Small intestine (tissue), 7 donors: ENCODE results near the gene DIRAS1. TPM values are rescaled to one million over a fixed set of nuclear protein-coding genes. Genes with fewer than 3 reads are reported as not detected.

Experiments
- DNase-seq, 2 donors: peaks; one replicate each; pipeline versions ENCODE4 v3.0.0 to v3.0.0-alpha.2; 2013
- FAIRE-seq: peaks from 2 replicates; lab custom pipeline; 2012; peaks lifted over from hg19 to GRCh38; lab: Jason Lieb, UNC
- H3K27ac ChIP-seq, 3 donors: one replicate each; pipeline ENCODE4 v1.5.1; 2013; ENCODE audit warnings: low read length in 2 of 3, mild to moderate bottlenecking in 2 of 3, control low read depth in 1 of 3, inconsistent platforms in 1 of 3, low read depth in 1 of 3, moderate library complexity in 1 of 3
- H3K27me3 ChIP-seq, 3 donors: one replicate each; pipeline ENCODE4 v1.6.1; 2013; ENCODE audit warnings: low read length in 3 of 3, inconsistent platforms in 1 of 3; ENCODE audit not compliant: control insufficient read depth in 3 of 3, insufficient read depth in 3 of 3
- H3K36me3 ChIP-seq, 3 donors: one replicate each; pipeline ENCODE4 v1.6.1; 2013; ENCODE audit warnings: low read length in 3 of 3, inconsistent platforms in 1 of 3, low read depth in 1 of 3, mild to moderate bottlenecking in 1 of 3, moderate library complexity in 1 of 3; ENCODE audit not compliant: control insufficient read depth in 3 of 3, insufficient read depth in 2 of 3
- H3K4me1 ChIP-seq, 3 donors: one replicate each; pipeline ENCODE4 v1.6.1; 2013; ENCODE audit warnings: low read length in 2 of 3, inconsistent platforms in 1 of 3, low read depth in 1 of 3, mild to moderate bottlenecking in 1 of 3, moderate library complexity in 1 of 3; ENCODE audit not compliant: control insufficient read depth in 3 of 3, insufficient read depth in 2 of 3
- H3K4me3 ChIP-seq, 3 donors: one replicate each; pipeline ENCODE4 v1.5.1; 2013; ENCODE audit warnings: low read length in 3 of 3, control low read depth in 1 of 3, inconsistent platforms in 1 of 3, low read depth in 1 of 3, mild to moderate bottlenecking in 1 of 3, moderate library complexity in 1 of 3
- H3K9me3 ChIP-seq, 2 donors: one replicate each; pipeline ENCODE4 v1.6.1; 2013; ENCODE audit warnings: low read depth in 1 of 2, low read length in 1 of 2; ENCODE audit not compliant: control insufficient read depth in 2 of 2, insufficient read depth in 1 of 2
- WGBS, 3 donors: extraction: QIAGEN DNeasy Blood & Tissue Kit; methylation state at CpG; one replicate each; pipeline ENCODE4 v1.1.7; 2013; 5-methylcytosine and 5-hydroxymethylcytosine counted together
- polyA plus RNA-seq, 4 donors: library from polyadenylated mRNA; stranded (reverse) in 3 of 4; unstranded in 1 of 4; fragments of 200-250 nt in 3 of 4; fragments of 120-200 nt in 1 of 4; gene quantifications; one replicate each; pipeline versions ENCODE4 v1.2.1 to v1.2.3, GENCODE V29; 2013
- donor health status: healthy with polysubstance abuse.
- donor health status: control.
- donor health status: control.
- donor health status: Bipolar disorder and iron deficiency.
- donor health status: healthy.

DIRAS1 gene
- polyA plus RNA-seq, 4 donors: 0.25 to 3.0 (median 1.6) TPM; not detected in 1

DNA sequence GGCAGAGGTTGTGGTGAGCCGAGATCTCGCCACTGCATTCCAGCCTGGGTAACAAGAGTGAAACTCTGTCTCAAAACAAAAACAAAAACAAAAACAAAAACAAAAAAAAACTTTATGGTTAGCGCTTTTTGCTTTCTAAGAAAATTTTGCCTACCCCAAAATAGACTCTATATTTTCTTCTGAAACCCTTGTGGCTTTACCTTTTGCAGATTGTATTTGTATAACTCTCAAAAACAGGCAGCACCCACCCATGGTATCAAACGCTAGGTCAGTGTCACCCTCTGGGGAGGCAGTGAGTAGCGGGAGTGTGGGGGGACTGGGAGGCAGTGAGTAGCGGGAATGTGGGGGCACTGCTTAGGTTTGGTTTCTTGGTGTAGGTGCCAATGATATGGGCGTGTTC is 26.2 kb upstream of the DIRAS1 start:
- H3K9me3 ChIP-seq: no peaks in the 10 kb centered on the region
- DNase-seq: no peak
- no peak overlapping the region for H3K4me3 ChIP-seq
- H3K4me1 ChIP-seq: no peaks in the 10 kb centered on the region
- no peaks in the 10 kb centered on the region for H3K36me3 ChIP-seq
- FAIRE-seq: no peak
- WGBS, 3 donors: 74 to 77% (median 77%) methylated on average over 7 of the region's 7 CpGs
- H3K27ac ChIP-seq: no peak overlapping the region
- H3K27me3 ChIP-seq: no peaks in the 10 kb centered on the region

DNA sequence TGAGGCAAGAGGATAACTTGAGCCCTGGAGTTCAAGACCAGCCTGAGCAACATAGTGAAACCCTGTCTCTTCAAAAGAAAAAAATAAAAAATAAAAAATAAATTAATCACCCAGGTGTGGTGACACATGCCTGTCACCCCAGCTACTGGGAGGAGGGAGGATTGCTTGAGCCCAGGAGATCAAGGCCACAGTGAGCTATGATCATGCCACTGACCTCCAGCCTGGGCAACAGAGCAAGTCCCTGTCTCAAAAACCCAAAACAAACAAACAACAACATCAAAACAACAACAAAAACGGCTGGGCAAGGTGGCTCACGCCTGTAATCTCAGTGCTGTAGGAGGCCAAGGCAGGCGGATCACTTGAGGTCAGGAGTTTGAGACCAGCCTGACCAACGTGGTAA is 22.9 kb upstream of the DIRAS1 start:
- Histone ChIP-seq H3K4me3 (no peak overlapping the region), H3K9me3 (no peaks in the 10 kb centered on the region), H3K27ac (no peak overlapping the region), H3K36me3 (no peaks in the 10 kb centered on the region), H3K27me3 (no peaks in the 10 kb centered on the region), H3K4me1 (peaks cover 0 to 4% (median 2%) of the 10 kb centered on the region in 3 donors)
- DNase-seq (no peak), FAIRE-seq (no peak)
- WGBS, 3 donors: 32 to 44% (median 38%) methylated on average over 4 of the region's 4 CpGs

DNA sequence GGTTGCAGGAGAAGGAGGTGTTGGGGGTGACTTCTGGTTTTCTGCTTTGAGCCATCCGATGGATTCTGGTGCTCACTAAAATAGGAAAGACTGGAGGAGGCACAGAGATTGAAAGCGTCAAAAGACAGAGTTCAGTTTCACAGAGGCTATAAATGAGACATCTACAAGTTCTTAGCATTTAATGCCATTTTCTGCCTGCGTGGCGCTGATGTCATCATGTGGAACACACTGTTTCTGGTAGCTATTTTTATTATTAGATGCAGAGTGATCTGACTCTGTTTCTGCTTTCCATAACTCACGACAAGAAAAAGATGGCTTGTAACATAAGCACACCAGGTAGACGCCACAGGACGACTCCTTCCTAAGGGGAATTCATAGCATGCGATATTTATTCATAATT is 21.9 kb upstream of the DIRAS1 start:
- Histone ChIP-seq H3K4me3 (no peak overlapping the region), H3K27ac (no peak overlapping the region), H3K27me3 (no peaks in the 10 kb centered on the region), H3K36me3 (no peaks in the 10 kb centered on the region), H3K4me1 (peaks cover 0 to 6% (median 3%) of the 10 kb centered on the region in 3 donors), H3K9me3 (no peaks in the 10 kb centered on the region)
- DNase-seq (no peak), FAIRE-seq (no peak)
- 72 to 77% (median 76%) methylated on average over 8 of the region's 8 CpGs for WGBS, 3 donors

DNA sequence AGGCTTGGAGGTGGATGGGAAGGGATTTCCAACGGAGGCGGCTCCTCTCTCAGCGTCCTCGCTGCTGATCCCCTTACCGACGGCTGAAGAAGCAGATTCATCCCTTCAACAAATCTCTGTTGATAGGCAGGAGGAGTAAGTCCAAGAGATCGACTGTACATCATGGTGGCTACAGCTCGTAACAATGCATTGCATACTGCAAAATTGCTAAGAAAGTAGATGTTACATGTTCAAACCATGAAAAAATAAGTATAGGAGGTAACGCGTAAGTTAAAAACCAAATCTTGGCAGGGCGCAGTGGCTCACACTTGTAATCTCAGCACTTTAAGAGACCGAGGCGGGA is 19.1 kb upstream of the DIRAS1 start:
- DNase-seq (no peak), FAIRE-seq (no peak)
- Histone ChIP-seq H3K4me3 (no peak overlapping the region), H3K27me3 (no peaks in the 10 kb centered on the region), H3K36me3 (peaks cover 0 to 18% (median 0%) of the 10 kb centered on the region in 3 donors), H3K9me3 (peaks cover 0 to 9% of the 10 kb centered on the region in 2 donors), H3K27ac (no peak overlapping the region), H3K4me1 (peaks cover 0 to 6% (median 3%) of the 10 kb centered on the region in 3 donors)
- WGBS, 3 donors: 43 to 47% (median 46%) methylated on average over 13 of the region's 13 CpGs

DNA sequence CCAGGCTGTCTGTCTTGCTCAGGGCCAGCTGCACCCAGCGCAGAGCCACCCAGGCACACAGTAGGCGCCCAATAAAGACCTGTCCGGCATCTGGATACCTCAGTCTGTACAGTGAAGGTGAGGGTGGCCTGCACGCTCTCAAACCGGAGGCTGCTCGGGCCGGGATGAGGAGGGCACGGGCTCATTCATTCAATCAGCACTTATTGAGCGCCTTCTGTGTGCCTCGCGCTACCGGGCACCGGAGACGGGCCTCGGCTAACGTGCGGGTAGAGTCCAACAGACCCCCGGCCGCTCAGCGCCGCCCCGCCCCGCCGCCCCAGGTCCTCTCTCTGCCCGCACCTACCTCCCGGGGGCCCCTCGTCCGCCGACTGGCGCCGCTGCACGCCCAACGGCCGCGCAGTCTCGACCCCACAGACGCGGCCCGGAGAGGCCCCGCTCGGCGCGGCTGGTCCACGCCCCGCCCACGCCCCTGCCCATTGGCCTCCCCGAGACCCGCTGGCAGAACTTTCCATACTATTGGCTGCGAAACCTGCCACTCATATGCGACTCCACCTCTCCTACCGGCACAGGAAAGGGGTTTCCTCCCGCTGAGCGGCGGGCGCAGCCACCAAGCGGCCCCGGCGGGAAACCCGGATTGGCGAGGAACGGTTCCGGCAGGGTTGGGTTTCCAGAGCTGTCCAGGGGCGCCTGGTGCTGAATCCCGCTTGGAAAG is 18.6 kb upstream of the DIRAS1 start, which contains the start of gene SLC39A3:
SLC39A3 (minus strand) TSS at position 416 of the 712 bp plus-strand sequence. CDS start 2,760 bp downstream, outside the sequence.
- peaks cover 0 to 23% (median 3%) of the 10 kb centered on the region in 3 donors for H3K36me3 ChIP-seq
- H3K9me3 ChIP-seq: peaks cover 0 to 9% of the 10 kb centered on the region in 2 donors
- H3K4me1 ChIP-seq: peaks cover 0 to 6% (median 3%) of the 10 kb centered on the region in 3 donors
- H3K4me3 ChIP-seq: peak within 1 kb of the TSS; percentile 70 to 88 (median 79)
- H3K27ac ChIP-seq: no peak within 1 kb of the TSS
- FAIRE-seq (no peak), DNase-seq (peak; percentile 98 to 99)
- 0% methylated on average over 39 to 64 of the region's 64 CpGs for WGBS, 3 donors
- H3K27me3 ChIP-seq: no peaks in the 10 kb centered on the region

DNA sequence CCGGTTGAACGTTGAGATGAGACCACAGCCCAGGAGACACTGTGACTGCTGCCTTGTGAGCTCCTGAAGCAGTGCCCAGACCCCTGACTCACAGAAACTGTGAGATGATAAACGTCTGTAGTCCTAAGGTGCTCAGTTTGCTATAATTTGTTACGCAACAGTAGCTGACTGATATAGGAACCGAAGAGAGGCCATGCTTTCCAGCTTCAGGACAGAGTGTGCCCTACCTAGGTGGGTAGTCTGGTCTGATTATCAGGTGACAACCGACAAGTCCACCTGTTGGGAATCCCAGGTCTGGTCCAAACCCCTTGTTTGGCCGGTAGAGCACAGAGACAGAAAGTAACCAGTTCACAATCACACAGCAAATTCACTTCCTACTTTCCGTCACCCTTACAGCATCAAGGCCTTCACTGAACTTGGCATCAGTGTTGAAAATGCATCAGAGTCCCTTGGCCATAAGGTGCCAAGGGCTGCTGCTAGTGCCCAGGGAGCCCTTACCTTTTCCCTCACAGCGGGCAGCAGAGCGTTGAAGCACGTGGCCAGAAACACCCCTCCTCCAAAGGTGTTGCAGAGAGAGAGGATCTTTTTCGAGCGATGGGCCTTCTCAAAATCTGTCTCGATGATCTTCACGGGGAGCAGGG is 15.5 kb upstream of the DIRAS1 start:
- peaks cover 0 to 47% (median 4%) of the 10 kb centered on the region in 3 donors for H3K36me3 ChIP-seq
- peaks cover 0 to 6% (median 3%) of the 10 kb centered on the region in 3 donors for H3K4me1 ChIP-seq
- H3K9me3 ChIP-seq: peaks cover 0 to 9% of the 10 kb centered on the region in 2 donors
- H3K4me3 ChIP-seq: no peak overlapping the region
- 96% methylated on average over 15 of the region's 15 CpGs for WGBS, 3 donors
- no peaks in the 10 kb centered on the region for H3K27me3 ChIP-seq
- no peak overlapping the region for H3K27ac ChIP-seq
- no peak for FAIRE-seq
- no peak for DNase-seq

DNA sequence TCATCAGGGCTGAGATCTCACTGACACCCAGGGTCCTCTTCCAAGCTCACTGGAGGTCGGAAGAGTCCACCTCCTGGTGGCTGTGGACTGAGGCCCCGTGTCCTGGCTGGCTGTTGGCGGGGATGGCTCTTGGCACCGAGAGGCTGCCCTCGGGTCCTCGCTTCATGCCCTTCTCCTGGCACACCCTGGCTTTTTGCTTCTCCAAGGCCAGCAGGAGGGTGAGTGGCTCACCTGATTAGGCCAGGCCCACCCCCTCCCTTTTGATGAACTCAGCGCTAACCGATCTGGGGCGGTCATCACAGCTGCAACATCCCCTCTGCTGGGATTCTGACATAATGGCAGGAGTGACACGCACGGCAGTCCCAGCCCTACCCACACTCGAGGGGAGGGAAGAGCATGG is 14.2 kb upstream of the DIRAS1 start:
- Histone ChIP-seq H3K4me1 (peaks cover 0 to 6% (median 3%) of the 10 kb centered on the region in 3 donors), H3K4me3 (no peak overlapping the region), H3K27ac (no peak overlapping the region), H3K9me3 (peaks cover 0 to 9% of the 10 kb centered on the region in 2 donors), H3K36me3 (peaks cover 0 to 50% (median 4%) of the 10 kb centered on the region in 3 donors), H3K27me3 (no peaks in the 10 kb centered on the region)
- no peak for FAIRE-seq
- no peak for DNase-seq
- 92 to 96% (median 95%) methylated on average over 12 of the region's 12 CpGs for WGBS, 3 donors

DNA sequence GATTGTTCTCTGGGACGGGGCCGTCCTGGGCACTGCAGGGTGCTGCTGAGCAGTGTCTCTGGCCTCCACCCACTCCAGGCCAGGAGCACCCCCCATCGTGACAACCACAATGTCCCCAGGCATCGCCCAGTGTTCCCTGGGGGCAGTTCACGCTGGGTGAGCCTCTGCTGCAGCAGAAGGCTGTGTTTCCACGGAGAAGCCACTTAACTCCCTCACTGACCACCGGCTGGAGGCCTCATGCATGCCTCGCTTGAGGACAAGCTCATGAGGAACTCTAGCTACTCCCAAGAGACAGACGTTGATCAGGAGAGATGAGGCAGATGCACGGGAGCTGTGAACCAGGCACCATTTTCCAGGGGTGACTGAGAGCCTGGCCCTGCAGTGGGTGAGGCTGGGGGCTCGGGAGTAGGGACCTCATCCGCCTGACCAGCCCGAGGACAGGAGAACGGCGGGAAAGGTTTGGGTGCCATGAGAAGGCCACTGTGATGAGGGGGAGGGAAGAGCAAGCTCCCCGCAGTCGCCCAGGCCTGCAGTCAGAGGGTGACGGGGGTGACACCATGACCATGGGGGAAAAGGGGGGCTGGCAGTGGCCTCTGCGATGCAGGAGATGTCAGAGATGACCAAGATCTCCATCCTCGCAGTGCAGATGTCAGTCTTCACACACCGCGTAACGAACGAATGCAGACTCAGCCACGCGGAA is 13.6 kb upstream of the DIRAS1 start:
- FAIRE-seq: no peak
- H3K27me3 ChIP-seq: no peaks in the 10 kb centered on the region
- peaks cover 0 to 6% (median 3%) of the 10 kb centered on the region in 3 donors for H3K4me1 ChIP-seq
- H3K27ac ChIP-seq: no peak overlapping the region
- no peak for DNase-seq
- peaks cover 0 to 50% (median 4%) of the 10 kb centered on the region in 3 donors for H3K36me3 ChIP-seq
- peaks cover 0 to 10% of the 10 kb centered on the region in 2 donors for H3K9me3 ChIP-seq
- no peak overlapping the region for H3K4me3 ChIP-seq
- 85 to 94% (median 91%) methylated on average over 26 of the region's 26 CpGs for WGBS, 3 donors
